H1 (cell line): ENCODE data around the gene ASTN2. TPM values are rescaled to one million over a fixed set of nuclear protein-coding genes. Genes with fewer than 3 reads are reported as not detected.

Experiments used
- ASH2L ChIP-seq: fragments of 200-600, 300-600 bp; sonication (generic); IDR thresholded peaks from one replicate; pipeline ENCODE4 v1.7.1; 2017; ENCODE audit warnings: low read length
- CHD2 ChIP-seq: IDR thresholded peaks from 2 replicates; pipeline ENCODE4 v1.6.1; 2012; ENCODE audit warnings: low read length, improper control_type of control experiment
- KDM1A ChIP-seq: fragments of 200-600, 300-600 bp; sonication (generic); IDR thresholded peaks from 2 replicates; pipeline ENCODE4 v1.7.1; 2016; ENCODE audit warnings: mild to moderate bottlenecking, low read length, borderline replicate concordance
- RAD21 ChIP-seq, 2 experiments: IDR thresholded peaks in 1 of 2; conservative IDR thresholded peaks in 1 of 2; 2 replicates each; pipeline ENCODE4 v1.6.1; 2011; ENCODE audit warnings: low read depth in 2 of 2, low read length in 2 of 2, improper control_type of control experiment in 1 of 2, inconsistent platforms in 1 of 2, mild to moderate bottlenecking in 1 of 2, moderate library complexity in 1 of 2
- RXRA ChIP-seq: IDR thresholded peaks from 2 replicates; pipeline ENCODE4 v1.6.1; 2011; ENCODE audit warnings: low read depth, mild to moderate bottlenecking, low read length, moderate library complexity; ENCODE audit not compliant: insufficient read depth
- SP1 ChIP-seq: IDR thresholded peaks from 2 replicates; pipeline ENCODE4 v1.6.1; 2011; ENCODE audit warnings: low read depth, low read length
- TBP ChIP-seq: IDR thresholded peaks from 2 replicates; pipeline ENCODE4 v1.6.1; 2011; ENCODE audit warnings: low read depth, low read length, improper control_type of control experiment
- polyA plus RNA-seq, 7 experiments: library from polyadenylated mRNA; depleted of rRNA in 3 of 7; stranded (reverse) in 5 of 7; unstranded in 2 of 7; fragments of >200 nt in 5 of 7; fragments of 200-250 nt in 2 of 7; gene quantifications; 1 replicate in 5 of 7; 2 replicates in 1 of 7; 4 replicates in 1 of 7; pipeline versions ENCODE4 v1.2.1 to v1.2.3, GENCODE V29; 2011 to 2013; ENCODE audit warnings: missing spikeins in 2 of 7, mixed read lengths in 2 of 7
- total RNA-seq: library from RNA; stranded (reverse); fragmentation: NEBNext Ultra II Directional; extraction: Animal tissue kit (Norgen Biotek cat#: 25700); gene quantifications from 2 replicates; pipeline ENCODE4 v1.2.1, GENCODE V29; 2021
- TF ChIP-seq, protein P1 (sequence below): fragments of 300-600 bp; sonication (generic); IDR thresholded peaks from 2 replicates; pipeline ENCODE4 v1.7.1; 2012; ENCODE audit warnings: low read length, moderate library complexity, mild to moderate bottlenecking, inconsistent platforms; ENCODE audit not compliant: insufficient replicate concordance
- TF ChIP-seq, protein P2 (sequence below): IDR thresholded peaks from 2 replicates; pipeline ENCODE4 v1.6.1; 2012; ENCODE audit warnings: low read length, inconsistent platforms

The ASTN2 gene
- total and polyA plus RNA-seq, 2 of the 8 experiments (the other 6 are each of a cell fraction or from before 2014, with no cell fraction given), result 8.2 to 13.7 TPM

DNA sequence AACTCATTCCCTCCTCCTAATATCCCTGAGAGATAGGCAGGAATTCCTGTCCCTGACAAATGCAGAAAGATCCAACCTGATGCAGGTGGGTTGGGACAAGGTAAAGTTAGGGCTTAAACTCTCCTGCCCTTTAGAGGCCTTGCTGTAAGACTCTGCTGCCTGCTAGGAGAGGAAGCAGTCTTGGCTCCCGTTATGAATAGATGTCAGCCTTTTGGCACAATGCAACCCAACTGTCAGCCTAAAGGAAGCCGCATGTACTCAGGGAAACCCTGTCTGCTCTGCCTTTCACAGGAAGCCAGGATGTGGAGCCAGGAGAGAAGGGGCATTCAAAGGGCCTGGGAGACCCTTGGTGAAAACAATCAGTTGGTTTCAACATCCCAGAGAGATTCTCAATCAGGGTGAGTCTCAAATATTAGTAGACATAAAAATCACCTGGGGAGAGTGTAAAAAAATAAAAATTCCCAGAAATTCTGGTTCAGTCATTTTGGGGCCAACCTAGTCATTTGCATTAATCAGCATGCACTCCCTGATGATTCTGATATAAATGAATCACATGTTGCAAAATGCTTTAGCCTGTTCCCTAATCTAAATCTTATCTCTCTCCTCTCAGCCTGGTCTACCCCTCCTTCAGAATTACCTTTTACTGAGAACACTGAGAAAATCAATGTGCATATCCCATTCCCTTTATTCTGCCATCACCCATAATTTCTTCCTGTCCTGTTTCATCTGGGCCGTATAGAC lies 864.0 kb downstream of the ASTN2 start (continued):
- TF ChIP-seq, protein P1, sequence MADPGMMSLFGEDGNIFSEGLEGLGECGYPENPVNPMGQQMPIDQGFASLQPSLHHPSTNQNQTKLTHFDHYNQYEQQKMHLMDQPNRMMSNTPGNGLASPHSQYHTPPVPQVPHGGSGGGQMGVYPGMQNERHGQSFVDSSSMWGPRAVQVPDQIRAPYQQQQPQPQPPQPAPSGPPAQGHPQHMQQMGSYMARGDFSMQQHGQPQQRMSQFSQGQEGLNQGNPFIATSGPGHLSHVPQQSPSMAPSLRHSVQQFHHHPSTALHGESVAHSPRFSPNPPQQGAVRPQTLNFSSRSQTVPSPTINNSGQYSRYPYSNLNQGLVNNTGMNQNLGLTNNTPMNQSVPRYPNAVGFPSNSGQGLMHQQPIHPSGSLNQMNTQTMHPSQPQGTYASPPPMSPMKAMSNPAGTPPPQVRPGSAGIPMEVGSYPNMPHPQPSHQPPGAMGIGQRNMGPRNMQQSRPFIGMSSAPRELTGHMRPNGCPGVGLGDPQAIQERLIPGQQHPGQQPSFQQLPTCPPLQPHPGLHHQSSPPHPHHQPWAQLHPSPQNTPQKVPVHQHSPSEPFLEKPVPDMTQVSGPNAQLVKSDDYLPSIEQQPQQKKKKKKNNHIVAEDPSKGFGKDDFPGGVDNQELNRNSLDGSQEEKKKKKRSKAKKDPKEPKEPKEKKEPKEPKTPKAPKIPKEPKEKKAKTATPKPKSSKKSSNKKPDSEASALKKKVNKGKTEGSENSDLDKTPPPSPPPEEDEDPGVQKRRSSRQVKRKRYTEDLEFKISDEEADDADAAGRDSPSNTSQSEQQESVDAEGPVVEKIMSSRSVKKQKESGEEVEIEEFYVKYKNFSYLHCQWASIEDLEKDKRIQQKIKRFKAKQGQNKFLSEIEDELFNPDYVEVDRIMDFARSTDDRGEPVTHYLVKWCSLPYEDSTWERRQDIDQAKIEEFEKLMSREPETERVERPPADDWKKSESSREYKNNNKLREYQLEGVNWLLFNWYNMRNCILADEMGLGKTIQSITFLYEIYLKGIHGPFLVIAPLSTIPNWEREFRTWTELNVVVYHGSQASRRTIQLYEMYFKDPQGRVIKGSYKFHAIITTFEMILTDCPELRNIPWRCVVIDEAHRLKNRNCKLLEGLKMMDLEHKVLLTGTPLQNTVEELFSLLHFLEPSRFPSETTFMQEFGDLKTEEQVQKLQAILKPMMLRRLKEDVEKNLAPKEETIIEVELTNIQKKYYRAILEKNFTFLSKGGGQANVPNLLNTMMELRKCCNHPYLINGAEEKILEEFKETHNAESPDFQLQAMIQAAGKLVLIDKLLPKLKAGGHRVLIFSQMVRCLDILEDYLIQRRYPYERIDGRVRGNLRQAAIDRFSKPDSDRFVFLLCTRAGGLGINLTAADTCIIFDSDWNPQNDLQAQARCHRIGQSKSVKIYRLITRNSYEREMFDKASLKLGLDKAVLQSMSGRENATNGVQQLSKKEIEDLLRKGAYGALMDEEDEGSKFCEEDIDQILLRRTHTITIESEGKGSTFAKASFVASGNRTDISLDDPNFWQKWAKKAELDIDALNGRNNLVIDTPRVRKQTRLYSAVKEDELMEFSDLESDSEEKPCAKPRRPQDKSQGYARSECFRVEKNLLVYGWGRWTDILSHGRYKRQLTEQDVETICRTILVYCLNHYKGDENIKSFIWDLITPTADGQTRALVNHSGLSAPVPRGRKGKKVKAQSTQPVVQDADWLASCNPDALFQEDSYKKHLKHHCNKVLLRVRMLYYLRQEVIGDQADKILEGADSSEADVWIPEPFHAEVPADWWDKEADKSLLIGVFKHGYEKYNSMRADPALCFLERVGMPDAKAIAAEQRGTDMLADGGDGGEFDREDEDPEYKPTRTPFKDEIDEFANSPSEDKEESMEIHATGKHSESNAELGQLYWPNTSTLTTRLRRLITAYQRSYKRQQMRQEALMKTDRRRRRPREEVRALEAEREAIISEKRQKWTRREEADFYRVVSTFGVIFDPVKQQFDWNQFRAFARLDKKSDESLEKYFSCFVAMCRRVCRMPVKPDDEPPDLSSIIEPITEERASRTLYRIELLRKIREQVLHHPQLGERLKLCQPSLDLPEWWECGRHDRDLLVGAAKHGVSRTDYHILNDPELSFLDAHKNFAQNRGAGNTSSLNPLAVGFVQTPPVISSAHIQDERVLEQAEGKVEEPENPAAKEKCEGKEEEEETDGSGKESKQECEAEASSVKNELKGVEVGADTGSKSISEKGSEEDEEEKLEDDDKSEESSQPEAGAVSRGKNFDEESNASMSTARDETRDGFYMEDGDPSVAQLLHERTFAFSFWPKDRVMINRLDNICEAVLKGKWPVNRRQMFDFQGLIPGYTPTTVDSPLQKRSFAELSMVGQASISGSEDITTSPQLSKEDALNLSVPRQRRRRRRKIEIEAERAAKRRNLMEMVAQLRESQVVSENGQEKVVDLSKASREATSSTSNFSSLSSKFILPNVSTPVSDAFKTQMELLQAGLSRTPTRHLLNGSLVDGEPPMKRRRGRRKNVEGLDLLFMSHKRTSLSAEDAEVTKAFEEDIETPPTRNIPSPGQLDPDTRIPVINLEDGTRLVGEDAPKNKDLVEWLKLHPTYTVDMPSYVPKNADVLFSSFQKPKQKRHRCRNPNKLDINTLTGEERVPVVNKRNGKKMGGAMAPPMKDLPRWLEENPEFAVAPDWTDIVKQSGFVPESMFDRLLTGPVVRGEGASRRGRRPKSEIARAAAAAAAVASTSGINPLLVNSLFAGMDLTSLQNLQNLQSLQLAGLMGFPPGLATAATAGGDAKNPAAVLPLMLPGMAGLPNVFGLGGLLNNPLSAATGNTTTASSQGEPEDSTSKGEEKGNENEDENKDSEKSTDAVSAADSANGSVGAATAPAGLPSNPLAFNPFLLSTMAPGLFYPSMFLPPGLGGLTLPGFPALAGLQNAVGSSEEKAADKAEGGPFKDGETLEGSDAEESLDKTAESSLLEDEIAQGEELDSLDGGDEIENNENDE, result no peak
- TF ChIP-seq ASH2L (no peak), RXRA (no peak), TBP (no peak), CHD2 (no peak), RAD21 (IDR thresholded peaks at IDR 0.05 in 1 of 2, conservative IDR thresholded peaks at IDR 0.05 in 1 of 2; ENCODE audit: low read depth in 2 of 2, low read length in 2 of 2) (no peak), SP1 (no peak), KDM1A (no peak)
- TF ChIP-seq, protein P2, sequence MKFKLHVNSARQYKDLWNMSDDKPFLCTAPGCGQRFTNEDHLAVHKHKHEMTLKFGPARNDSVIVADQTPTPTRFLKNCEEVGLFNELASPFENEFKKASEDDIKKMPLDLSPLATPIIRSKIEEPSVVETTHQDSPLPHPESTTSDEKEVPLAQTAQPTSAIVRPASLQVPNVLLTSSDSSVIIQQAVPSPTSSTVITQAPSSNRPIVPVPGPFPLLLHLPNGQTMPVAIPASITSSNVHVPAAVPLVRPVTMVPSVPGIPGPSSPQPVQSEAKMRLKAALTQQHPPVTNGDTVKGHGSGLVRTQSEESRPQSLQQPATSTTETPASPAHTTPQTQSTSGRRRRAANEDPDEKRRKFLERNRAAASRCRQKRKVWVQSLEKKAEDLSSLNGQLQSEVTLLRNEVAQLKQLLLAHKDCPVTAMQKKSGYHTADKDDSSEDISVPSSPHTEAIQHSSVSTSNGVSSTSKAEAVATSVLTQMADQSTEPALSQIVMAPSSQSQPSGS, result no peak
